Progenitor cell of endocrine pancreas (in vitro differentiated cells): ENCODE results near the gene GPR68. TPM values are rescaled to one million over a fixed set of nuclear protein-coding genes. Genes with fewer than 3 reads are reported as not detected.

ENCODE experiments used
- DNase-seq: peaks from one replicate; pipeline ENCODE4 v3.0.0; 2021; ENCODE audit warnings: low spot score; ENCODE audit not compliant: unreplicated experiment
- H3K27ac Mint-ChIP-seq: 2 replicates; pipeline ENCODE4 v1.8.0; 2021; ENCODE audit warnings: mild to moderate bottlenecking, moderate library complexity, mixed read lengths
- H3K27me3 Mint-ChIP-seq: 2 replicates; pipeline ENCODE4 v1.8.0; 2021; ENCODE audit warnings: mixed read lengths
- H3K36me3 Mint-ChIP-seq: 2 replicates; pipeline ENCODE4 v1.8.0; 2022; ENCODE audit warnings: mixed read lengths; ENCODE audit not compliant: insufficient read depth
- H3K4me1 Mint-ChIP-seq: 2 replicates; pipeline ENCODE4 v1.8.0; 2021; ENCODE audit warnings: low read depth, mixed read lengths
- H3K4me3 Mint-ChIP-seq: 2 replicates; pipeline ENCODE4 v1.8.0; 2021; ENCODE audit warnings: low read depth, mild to moderate bottlenecking, moderate library complexity, mixed read lengths
- H3K9me3 Mint-ChIP-seq: 2 replicates; pipeline ENCODE4 v1.8.0; 2021; ENCODE audit warnings: low read depth, mixed read lengths
- total RNA-seq: library from RNA; stranded (reverse); gene quantifications from 2 replicates; pipeline ENCODE4 v1.2.1, GENCODE V29; 2021
- TF ChIP-seq, protein P1 (sequence below): fragments of 200-600 bp; sonication (generic); IDR thresholded peaks from one replicate; pipeline ENCODE4 v1.5.0; 2021; ENCODE audit warnings: antibody characterized with exemption, mild to moderate bottlenecking; ENCODE audit not compliant: unreplicated experiment

GPR68 gene
- total RNA-seq, 1 donor from 2014 or later, result 0.31 TPM

GRCh38 chr14:91279354-91279753 lies 34.9 kb upstream of the GPR68 start:
- no peak for DNase-seq
- TF ChIP-seq, protein P1, sequence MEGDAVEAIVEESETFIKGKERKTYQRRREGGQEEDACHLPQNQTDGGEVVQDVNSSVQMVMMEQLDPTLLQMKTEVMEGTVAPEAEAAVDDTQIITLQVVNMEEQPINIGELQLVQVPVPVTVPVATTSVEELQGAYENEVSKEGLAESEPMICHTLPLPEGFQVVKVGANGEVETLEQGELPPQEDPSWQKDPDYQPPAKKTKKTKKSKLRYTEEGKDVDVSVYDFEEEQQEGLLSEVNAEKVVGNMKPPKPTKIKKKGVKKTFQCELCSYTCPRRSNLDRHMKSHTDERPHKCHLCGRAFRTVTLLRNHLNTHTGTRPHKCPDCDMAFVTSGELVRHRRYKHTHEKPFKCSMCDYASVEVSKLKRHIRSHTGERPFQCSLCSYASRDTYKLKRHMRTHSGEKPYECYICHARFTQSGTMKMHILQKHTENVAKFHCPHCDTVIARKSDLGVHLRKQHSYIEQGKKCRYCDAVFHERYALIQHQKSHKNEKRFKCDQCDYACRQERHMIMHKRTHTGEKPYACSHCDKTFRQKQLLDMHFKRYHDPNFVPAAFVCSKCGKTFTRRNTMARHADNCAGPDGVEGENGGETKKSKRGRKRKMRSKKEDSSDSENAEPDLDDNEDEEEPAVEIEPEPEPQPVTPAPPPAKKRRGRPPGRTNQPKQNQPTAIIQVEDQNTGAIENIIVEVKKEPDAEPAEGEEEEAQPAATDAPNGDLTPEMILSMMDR, result no peak
- H3K4me3 Mint-ChIP-seq, result no peak overlapping the region
- H3K4me1 Mint-ChIP-seq, result peaks cover 5% of the 10 kb centered on the region
- H3K27me3 Mint-ChIP-seq, result no peaks in the 10 kb centered on the region
- no peaks in the 10 kb centered on the region for H3K9me3 Mint-ChIP-seq
- H3K27ac Mint-ChIP-seq, result peak overlapping the region; percentile 45
- H3K36me3 Mint-ChIP-seq, result peaks cover 22% of the 10 kb centered on the region

DNA sequence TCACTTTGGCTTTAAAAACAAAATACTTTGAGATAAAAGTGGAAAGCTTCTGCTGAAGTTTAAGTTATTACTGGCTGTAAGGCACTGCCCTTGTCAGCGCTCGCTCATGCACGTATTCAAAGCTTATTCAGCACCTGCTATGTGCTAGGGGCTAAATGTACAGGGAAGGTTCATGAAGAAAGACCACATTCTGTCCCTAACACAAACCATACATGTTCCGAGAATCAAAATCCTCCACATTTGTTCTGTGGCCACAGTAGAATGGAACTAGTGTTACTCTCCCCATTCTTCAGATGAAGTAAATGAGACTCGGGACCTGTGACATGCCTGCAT lies 33.8 kb upstream of the GPR68 start:
- TF ChIP-seq, protein P1, result no peak
- DNase-seq, result no peak
- no peak overlapping the region for H3K4me3 Mint-ChIP-seq
- H3K27me3 Mint-ChIP-seq, result no peaks in the 10 kb centered on the region
- H3K4me1 Mint-ChIP-seq, result peaks cover 5% of the 10 kb centered on the region
- H3K9me3 Mint-ChIP-seq, result no peaks in the 10 kb centered on the region
- H3K36me3 Mint-ChIP-seq, result peaks cover 18% of the 10 kb centered on the region
- no peak overlapping the region for H3K27ac Mint-ChIP-seq

GRCh38 chr14:91277546-91278382 lies 33.3 kb upstream of the GPR68 start:
- DNase-seq, result no peak
- Mint-ChIP-seq H3K36me3 (peaks cover 15% of the 10 kb centered on the region), H3K4me1 (peaks cover 5% of the 10 kb centered on the region), H3K9me3 (no peaks in the 10 kb centered on the region), H3K4me3 (no peak overlapping the region), H3K27me3 (no peaks in the 10 kb centered on the region), H3K27ac (no peak overlapping the region)
- TF ChIP-seq, protein P1, result no peak

GRCh38 chr14:91274796-91275195 lies 30.3 kb upstream of the GPR68 start:
- H3K27me3 Mint-ChIP-seq, result no peaks in the 10 kb centered on the region
- H3K4me1 Mint-ChIP-seq, result peaks cover 5% of the 10 kb centered on the region
- TF ChIP-seq, protein P1, result no peak
- no peak for DNase-seq
- H3K4me3 Mint-ChIP-seq, result no peak overlapping the region
- H3K27ac Mint-ChIP-seq, result peak overlapping the region; percentile 67
- H3K9me3 Mint-ChIP-seq, result no peaks in the 10 kb centered on the region
- H3K36me3 Mint-ChIP-seq, result peaks cover 14% of the 10 kb centered on the region

GRCh38 chr14:91273885-91274273 lies 29.4 kb upstream of the GPR68 start:
- no peak overlapping the region for H3K27ac Mint-ChIP-seq
- H3K9me3 Mint-ChIP-seq, result no peaks in the 10 kb centered on the region
- TF ChIP-seq, protein P1, result no peak
- H3K4me3 Mint-ChIP-seq, result no peak overlapping the region
- no peaks in the 10 kb centered on the region for H3K27me3 Mint-ChIP-seq
- H3K4me1 Mint-ChIP-seq, result peaks cover 5% of the 10 kb centered on the region
- no peak for DNase-seq
- peaks cover 15% of the 10 kb centered on the region for H3K36me3 Mint-ChIP-seq
